ENCODE data around the gene MICU1. TPM values are rescaled to one million over a fixed set of nuclear protein-coding genes. Genes with fewer than 3 reads are reported as not detected.
A peak's percentile ranks its signal among the peaks of the same experiment; 100 is the strongest.

The MICU1 gene
- total RNA-seq, 1 experiment from 2014 or later, result 25.5 TPM

- Mint-ChIP-seq H3K4me1 (ENCODE audit: insufficient read depth, unreplicated experiment) (peaks cover 11% of the 10 kb centered on the region), H3K27me3 (ENCODE audit: insufficient read depth, unreplicated experiment) (no peaks in the 10 kb centered on the region), H3K36me3 (ENCODE audit: insufficient read depth, unreplicated experiment) (peaks cover 43% of the 10 kb centered on the region), H3K4me3 (ENCODE audit: unreplicated experiment) (no peak overlapping the region), H3K9me3 (ENCODE audit: unreplicated experiment) (no peaks in the 10 kb centered on the region), H3K27ac (ENCODE audit: low read depth, unreplicated experiment) (no peak overlapping the region)
- ChIA-PET CTCF (interaction anchor here (1.0 kb wide), 1 partner anchor 9 kb away, joined by 3 read pairs; no protein-coding TSS in a partner anchor), POLR2A (interaction anchor here (0.7 to 1.5 kb wide), 2 partner anchors 9 to 130 kb away, joined by 3 to 4 read pairs; no protein-coding TSS in a partner anchor)
- DNase-seq (ENCODE audit: unreplicated experiment), result no peak
- intact Hi-C loops (cut with micrococcal nuclease), result no loop called here
- TF ChIP-seq, protein P1, sequence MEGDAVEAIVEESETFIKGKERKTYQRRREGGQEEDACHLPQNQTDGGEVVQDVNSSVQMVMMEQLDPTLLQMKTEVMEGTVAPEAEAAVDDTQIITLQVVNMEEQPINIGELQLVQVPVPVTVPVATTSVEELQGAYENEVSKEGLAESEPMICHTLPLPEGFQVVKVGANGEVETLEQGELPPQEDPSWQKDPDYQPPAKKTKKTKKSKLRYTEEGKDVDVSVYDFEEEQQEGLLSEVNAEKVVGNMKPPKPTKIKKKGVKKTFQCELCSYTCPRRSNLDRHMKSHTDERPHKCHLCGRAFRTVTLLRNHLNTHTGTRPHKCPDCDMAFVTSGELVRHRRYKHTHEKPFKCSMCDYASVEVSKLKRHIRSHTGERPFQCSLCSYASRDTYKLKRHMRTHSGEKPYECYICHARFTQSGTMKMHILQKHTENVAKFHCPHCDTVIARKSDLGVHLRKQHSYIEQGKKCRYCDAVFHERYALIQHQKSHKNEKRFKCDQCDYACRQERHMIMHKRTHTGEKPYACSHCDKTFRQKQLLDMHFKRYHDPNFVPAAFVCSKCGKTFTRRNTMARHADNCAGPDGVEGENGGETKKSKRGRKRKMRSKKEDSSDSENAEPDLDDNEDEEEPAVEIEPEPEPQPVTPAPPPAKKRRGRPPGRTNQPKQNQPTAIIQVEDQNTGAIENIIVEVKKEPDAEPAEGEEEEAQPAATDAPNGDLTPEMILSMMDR (IDR thresholded peaks at IDR 0.05; ENCODE audit: unreplicated experiment), result no peak
- no TSS peak for BruUV-seq (replicated peaks)
These were observed 280.9 kb downstream of the MICU1 start for GRCh38 chr10:72344932-72345331.

GRCh38 chr10:72342911-72343310 lies 283.0 kb downstream of the MICU1 start:
- POLR2A ChIA-PET, result interaction anchor here (0.7 to 1.7 kb wide), 3 partner anchors 11 to 69 kb away, joined by 3 to 5 read pairs (median 4); partner anchors contain the start of gene DDIT4
- CTCF ChIA-PET, result interaction anchor here (0.6 to 3.3 kb wide), 10 partner anchors 21 to 446 kb away, joined by 3 to 14 read pairs (median 4); no protein-coding TSS in a partner anchor
- TF ChIP-seq, protein P1 (IDR thresholded peaks at IDR 0.05; ENCODE audit: unreplicated experiment), result no peak
- peaks cover 52% of the 10 kb centered on the region for H3K36me3 Mint-ChIP-seq (ENCODE audit: insufficient read depth, unreplicated experiment)
- DNase-seq (ENCODE audit: unreplicated experiment), result no peak
- intact Hi-C loops (cut with micrococcal nuclease), result no loop called here
- H3K4me3 Mint-ChIP-seq (ENCODE audit: unreplicated experiment), result no peak overlapping the region
- H3K27ac Mint-ChIP-seq (ENCODE audit: low read depth, unreplicated experiment), result no peak overlapping the region
- no peaks in the 10 kb centered on the region for H3K27me3 Mint-ChIP-seq (ENCODE audit: insufficient read depth, unreplicated experiment)
- no peaks in the 10 kb centered on the region for H3K9me3 Mint-ChIP-seq (ENCODE audit: unreplicated experiment)
- H3K4me1 Mint-ChIP-seq (ENCODE audit: insufficient read depth, unreplicated experiment), result peaks cover 5% of the 10 kb centered on the region
- BruUV-seq (replicated peaks), result no TSS peak

DNA sequence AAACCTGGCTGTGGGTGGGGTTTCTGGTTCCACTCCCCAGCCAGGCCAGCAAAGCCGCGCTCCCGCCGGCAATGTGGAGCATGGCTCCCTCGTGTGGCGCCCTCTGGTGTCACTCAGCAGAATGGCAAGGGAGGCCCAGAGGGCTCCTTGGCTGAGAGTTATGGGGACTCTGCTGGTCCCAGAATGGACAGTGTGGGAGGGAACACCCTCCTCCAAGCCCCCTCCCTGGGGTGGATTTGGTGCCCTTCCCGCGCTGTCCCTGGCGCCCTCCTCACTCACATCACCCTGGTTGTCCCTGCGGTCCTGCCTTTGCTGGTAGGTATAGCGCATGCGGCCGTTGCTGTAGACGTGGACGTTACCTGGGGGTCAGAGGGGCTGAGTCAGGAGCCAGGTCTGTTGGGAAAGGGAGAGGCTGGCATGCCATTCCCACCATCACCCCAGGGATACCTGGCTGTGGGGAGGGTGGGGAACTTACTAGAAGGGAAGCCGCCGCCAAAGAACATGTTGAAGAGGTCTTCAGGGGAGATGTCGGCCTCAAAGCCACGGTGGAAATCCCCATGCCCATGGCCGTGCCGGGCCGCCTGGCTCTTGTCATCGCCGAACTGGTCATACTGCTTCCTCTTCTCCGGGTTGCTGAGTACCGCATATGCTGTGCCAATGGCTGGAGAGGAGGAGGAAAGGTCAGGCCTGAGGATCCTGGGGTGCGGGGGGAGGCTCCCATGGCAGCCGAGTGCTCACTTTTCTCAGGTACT lies 285.2 kb downstream of the MICU1 start:
- peaks cover 21% of the 10 kb centered on the region for H3K4me1 Mint-ChIP-seq (ENCODE audit: insufficient read depth, unreplicated experiment)
- no peaks in the 10 kb centered on the region for H3K9me3 Mint-ChIP-seq (ENCODE audit: unreplicated experiment)
- BruUV-seq (replicated peaks), result no TSS peak
- intact Hi-C loops (cut with micrococcal nuclease), result no loop called here
- H3K4me3 Mint-ChIP-seq (ENCODE audit: unreplicated experiment), result no peak overlapping the region
- no peak overlapping the region for H3K27ac Mint-ChIP-seq (ENCODE audit: low read depth, unreplicated experiment)
- no peaks in the 10 kb centered on the region for H3K27me3 Mint-ChIP-seq (ENCODE audit: insufficient read depth, unreplicated experiment)
- ChIA-PET CTCF (interaction anchor here (0.6 to 7.3 kb wide), 14 partner anchors 9 to 442 kb away, joined by 3 to 68 read pairs (median 3); partner anchors contain the start of gene DDIT4), POLR2A (no interaction called here)
- TF ChIP-seq, protein P1 (IDR thresholded peaks at IDR 0.05; ENCODE audit: unreplicated experiment), result peak; percentile 96
- peak; percentile 68 for DNase-seq (ENCODE audit: unreplicated experiment)
- peaks cover 51% of the 10 kb centered on the region for H3K36me3 Mint-ChIP-seq (ENCODE audit: insufficient read depth, unreplicated experiment)

DNA sequence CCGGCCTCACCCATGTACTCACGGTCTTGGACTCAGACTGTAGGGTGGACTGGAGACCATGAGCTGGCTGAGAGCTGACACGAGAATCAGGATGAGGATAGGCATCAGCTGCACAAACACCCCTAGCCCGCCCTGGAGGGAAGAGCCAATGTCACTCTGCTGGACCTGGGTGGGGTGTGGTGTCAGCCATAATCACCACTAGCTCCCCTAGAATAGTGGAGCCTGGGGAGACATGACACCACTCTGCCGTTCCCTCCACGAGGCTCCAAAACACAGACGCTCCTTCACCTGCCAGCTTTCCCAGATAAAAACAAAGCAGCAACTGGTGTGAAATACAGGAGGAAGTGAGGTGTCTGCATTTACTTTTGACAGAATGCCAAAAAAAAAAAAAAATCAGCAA lies 287.7 kb downstream of the MICU1 start:
- CTCF ChIA-PET, result interaction anchor here (0.7 to 7.3 kb wide), 16 partner anchors 9 to 293 kb away, joined by 3 to 68 read pairs (median 8); partner anchors contain the start of gene DDIT4
- H3K36me3 Mint-ChIP-seq (ENCODE audit: insufficient read depth, unreplicated experiment), result peaks cover 57% of the 10 kb centered on the region
- TF ChIP-seq, protein P1 (IDR thresholded peaks at IDR 0.05; ENCODE audit: unreplicated experiment), result no peak

More for the DNA sequence above, 287.7 kb downstream of the MICU1 start:
- H3K4me3 Mint-ChIP-seq (ENCODE audit: unreplicated experiment), result no peak overlapping the region
- no peaks in the 10 kb centered on the region for H3K9me3 Mint-ChIP-seq (ENCODE audit: unreplicated experiment)
- peaks cover 42% of the 10 kb centered on the region for H3K4me1 Mint-ChIP-seq (ENCODE audit: insufficient read depth, unreplicated experiment)
- intact Hi-C loops (cut with micrococcal nuclease), result loop anchor here (5.0 kb wide), 1 partner anchor 441 kb away; no protein-coding TSS in a partner anchor
- no peak for DNase-seq (ENCODE audit: unreplicated experiment)
- H3K27ac Mint-ChIP-seq (ENCODE audit: low read depth, unreplicated experiment), result no peak overlapping the region
- H3K27me3 Mint-ChIP-seq (ENCODE audit: insufficient read depth, unreplicated experiment), result no peaks in the 10 kb centered on the region
- POLR2A ChIA-PET, result interaction anchor here (0.6 to 12.8 kb wide), 9 partner anchors 11 to 294 kb away, joined by 3 to 399 read pairs (median 10); partner anchors contain the start of gene DDIT4
- no TSS peak for BruUV-seq (replicated peaks)

Measured in MCF 10A (cell line).